ENCODE measurements around the gene FGB. TPM values are rescaled to one million over a fixed set of nuclear protein-coding genes. Genes with fewer than 3 reads are reported as not detected.

FGB gene
- total RNA-seq, 4 donors from 2014 or later = 17.9 to 40.2 TPM; not detected in 2

DNA sequence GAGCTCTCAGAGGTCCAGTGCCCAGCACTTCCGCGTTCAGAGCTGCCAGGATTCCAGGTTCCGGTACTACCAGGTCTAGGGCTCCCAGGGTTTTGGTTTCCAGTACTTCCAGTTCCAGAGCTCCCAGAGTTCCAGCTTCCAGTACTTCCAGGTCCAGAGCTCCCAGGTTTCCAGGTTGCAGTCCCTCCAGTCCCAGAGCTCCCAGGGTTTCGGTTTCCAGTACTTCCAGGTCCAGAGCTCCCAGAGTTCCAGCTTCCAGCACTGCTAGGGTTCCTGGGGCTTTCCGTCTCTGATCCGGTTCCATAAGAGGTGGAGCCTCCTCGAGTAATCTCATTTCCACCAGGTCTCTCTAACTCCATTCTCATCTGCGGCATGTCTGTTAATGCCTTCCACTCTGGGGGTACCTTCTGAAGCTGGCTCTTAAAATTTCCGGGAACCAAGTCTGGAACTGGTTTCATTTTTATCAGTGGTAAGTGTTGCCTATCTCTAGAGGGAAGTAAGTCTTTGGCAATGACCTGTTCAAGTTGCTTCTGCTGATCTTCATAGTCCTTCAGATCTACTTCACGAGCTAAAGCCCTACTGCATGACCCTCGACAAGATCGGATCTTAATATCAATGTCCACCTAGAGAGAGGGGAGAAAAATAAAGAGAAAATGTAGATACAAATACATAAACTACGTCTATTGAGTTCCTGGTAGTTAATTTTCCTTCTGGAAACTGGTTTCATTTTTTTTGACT is 23.7 kb downstream of the FGB start:
- ATAC-seq = no peak
- H3K27ac ChIP-seq = no peak overlapping the region
- in situ Hi-C loops (cut with MboI; ENCODE audit: low sequenced_read_pairs in 4 of 4) = no loop called here

DNA sequence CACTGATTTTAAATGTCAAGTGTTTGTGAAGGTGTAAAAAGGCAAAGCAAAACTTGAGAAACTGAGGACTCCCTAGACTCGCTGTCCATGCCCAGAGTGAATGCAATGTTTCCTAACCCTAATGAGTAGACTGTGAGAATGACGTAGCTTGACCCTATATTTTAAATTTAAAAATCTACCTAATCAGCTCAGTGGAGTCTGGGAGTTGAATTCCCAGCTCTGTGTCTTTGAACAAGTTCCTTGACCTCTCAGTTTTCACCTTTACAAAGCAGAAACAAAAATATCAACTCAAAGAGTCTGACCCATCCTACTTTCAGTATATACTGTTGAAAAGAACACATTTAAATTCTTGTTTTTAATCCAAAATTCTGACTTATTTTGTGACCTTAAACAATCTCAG is 25.4 kb downstream of the FGB start:
- in situ Hi-C loops (cut with MboI; ENCODE audit: low sequenced_read_pairs in 4 of 4) (no loop called here), intact Hi-C loops (cut with DNase I; ENCODE audit: low total_unique reads) (no loop called here)
- Histone ChIP-seq H3K27me3 (peaks cover 0 to 3% (median 0%) of the 10 kb centered on the region in 3 donors), H3K4me1 (no peaks in the 10 kb centered on the region), H3K36me3 (no peaks in the 10 kb centered on the region), H3K4me3 (no peak overlapping the region), H3K9me3 (no peaks in the 10 kb centered on the region), H3K27ac (no peak overlapping the region)
- ATAC-seq (no peak), DNase-seq (no peak)
- no peak for TF ChIP-seq POLR2A (IDR thresholded peaks at IDR 0.05)
- TF ChIP-seq CTCF (IDR thresholded peaks at IDR 0.05 in 4 of 5, conservative IDR thresholded peaks at IDR 0.05 in 1 of 5) = no peak

More for the DNA sequence above, 23.7 kb downstream of the FGB start:
- Histone ChIP-seq H3K4me1 (no peaks in the 10 kb centered on the region), H3K4me3 (no peak overlapping the region), H3K27me3 (peaks cover 0 to 3% (median 0%) of the 10 kb centered on the region in 3 donors), H3K9me3 (no peaks in the 10 kb centered on the region), H3K36me3 (no peaks in the 10 kb centered on the region)
- DNase-seq = no peak
- intact Hi-C loops (cut with DNase I; ENCODE audit: low total_unique reads) = no loop called here
- TF ChIP-seq POLR2A (IDR thresholded peaks at IDR 0.05) (no peak), CTCF (IDR thresholded peaks at IDR 0.05 in 4 of 5, conservative IDR thresholded peaks at IDR 0.05 in 1 of 5) (no peak)

DNA sequence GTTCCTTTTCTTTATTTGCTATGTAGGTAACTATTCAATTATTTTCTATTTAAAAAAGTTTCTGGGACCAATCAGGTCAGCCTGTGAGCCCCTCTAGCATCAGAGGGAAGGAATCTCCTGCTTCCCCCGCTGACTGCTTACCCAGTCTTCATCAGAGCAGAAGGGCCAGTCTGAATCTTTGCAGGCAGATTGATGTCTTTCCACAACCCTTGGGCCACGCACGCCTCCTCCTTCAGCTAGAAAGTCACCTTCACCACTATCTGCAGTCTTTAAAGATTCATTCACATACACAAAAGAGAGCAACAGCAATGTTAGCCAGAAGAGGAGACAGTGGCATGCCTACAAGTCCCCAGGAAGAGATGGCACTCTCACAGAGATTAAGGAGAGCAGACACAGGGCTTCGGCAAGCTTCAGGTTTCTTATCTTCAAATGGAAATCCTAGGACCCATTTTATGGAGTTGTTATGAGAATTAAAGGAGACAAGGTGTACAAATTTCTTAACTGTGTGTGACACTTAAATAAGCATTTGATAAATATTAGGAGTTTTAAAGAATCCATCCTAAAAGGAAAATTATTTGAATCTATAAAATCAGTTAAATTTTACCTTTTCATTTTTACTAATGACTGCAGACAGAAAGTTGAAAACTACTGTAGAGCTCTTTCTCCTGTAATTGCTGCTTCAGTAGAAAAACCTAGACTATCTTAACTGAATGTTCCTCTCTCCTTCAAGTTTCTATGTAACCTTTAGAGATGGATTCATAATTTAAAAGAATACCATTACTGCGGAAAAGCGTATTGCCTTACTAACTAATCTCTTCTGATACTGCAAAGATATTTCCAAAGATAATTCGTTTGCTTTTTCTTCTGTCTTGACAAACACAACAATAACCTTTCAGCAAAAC is 26.7 kb downstream of the FGB start:
- Histone ChIP-seq H3K9me3 (no peaks in the 10 kb centered on the region), H3K4me1 (no peaks in the 10 kb centered on the region), H3K27ac (no peak overlapping the region), H3K36me3 (no peaks in the 10 kb centered on the region), H3K27me3 (peaks cover 0 to 3% (median 0%) of the 10 kb centered on the region in 3 donors), H3K4me3 (no peak overlapping the region)
- ATAC-seq (no peak), DNase-seq (no peak)
- intact Hi-C loops (cut with DNase I; ENCODE audit: low total_unique reads) = no loop called here
- TF ChIP-seq POLR2A (IDR thresholded peaks at IDR 0.05) (no peak), CTCF (IDR thresholded peaks at IDR 0.05 in 4 of 5, conservative IDR thresholded peaks at IDR 0.05 in 1 of 5) (no peak)
- in situ Hi-C loops (cut with MboI; ENCODE audit: low sequenced_read_pairs in 4 of 4) = no loop called here

DNA sequence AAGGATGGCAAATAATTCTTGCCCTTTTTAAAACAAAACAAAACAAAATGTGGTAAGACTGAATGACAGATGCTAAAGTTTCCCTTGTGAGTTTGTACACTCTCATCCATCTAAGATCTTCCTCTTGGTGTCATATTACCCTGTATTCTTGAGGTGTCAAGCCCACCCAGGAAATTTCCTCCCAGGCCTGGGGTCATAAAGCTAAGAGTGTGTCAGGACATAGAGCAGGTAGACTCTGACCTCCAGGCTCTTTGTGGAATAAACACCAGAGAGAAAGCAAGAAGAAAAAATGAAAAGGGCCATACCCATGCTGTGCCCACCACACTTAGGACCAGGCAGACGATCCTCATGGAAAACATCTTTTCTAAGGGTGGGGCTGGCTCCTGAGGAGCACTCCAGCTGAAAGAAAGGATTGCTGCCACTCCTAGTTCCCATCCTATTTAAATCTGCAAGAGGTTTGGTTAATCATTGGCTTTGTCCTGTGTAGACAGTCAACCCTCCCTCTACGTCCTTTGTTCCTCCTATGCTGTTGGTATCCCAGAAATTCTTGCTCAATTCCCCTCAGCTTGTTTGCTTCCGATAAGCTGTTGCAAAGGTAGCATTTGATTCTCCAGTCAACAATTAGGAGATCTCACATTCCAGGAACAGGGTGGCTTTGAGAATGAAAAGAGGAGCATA is 27.7 kb downstream of the FGB start, which contains the start of gene FGA:
TSS of gene FGA (minus strand) at position 414 of the 678 bp plus-strand sequence. CDS start at position 359, 55 bp downstream.
- no peak for ATAC-seq

More for the DNA sequence above, 27.7 kb downstream of the FGB start, which contains the start of gene FGA:
- Histone ChIP-seq H3K9me3 (no peaks in the 10 kb centered on the region), H3K27ac (no peak within 1 kb of the TSS), H3K4me1 (no peaks in the 10 kb centered on the region), H3K36me3 (no peaks in the 10 kb centered on the region), H3K27me3 (peaks cover 0 to 3% (median 0%) of the 10 kb centered on the region in 3 donors), H3K4me3 (no peak within 1 kb of the TSS)
- intact Hi-C loops (cut with DNase I; ENCODE audit: low total_unique reads) (no loop called here), in situ Hi-C loops (cut with MboI; ENCODE audit: low sequenced_read_pairs in 4 of 4) (no loop called here)
- no peak for DNase-seq
- TF ChIP-seq POLR2A (IDR thresholded peaks at IDR 0.05) (no peak), CTCF (IDR thresholded peaks at IDR 0.05 in 4 of 5, conservative IDR thresholded peaks at IDR 0.05 in 1 of 5) (no peak)

All from gastrocnemius medialis (tissue), 4 donors.